ENCODE measurements around the gene CSTF1.

Gene CSTF1

DNA sequence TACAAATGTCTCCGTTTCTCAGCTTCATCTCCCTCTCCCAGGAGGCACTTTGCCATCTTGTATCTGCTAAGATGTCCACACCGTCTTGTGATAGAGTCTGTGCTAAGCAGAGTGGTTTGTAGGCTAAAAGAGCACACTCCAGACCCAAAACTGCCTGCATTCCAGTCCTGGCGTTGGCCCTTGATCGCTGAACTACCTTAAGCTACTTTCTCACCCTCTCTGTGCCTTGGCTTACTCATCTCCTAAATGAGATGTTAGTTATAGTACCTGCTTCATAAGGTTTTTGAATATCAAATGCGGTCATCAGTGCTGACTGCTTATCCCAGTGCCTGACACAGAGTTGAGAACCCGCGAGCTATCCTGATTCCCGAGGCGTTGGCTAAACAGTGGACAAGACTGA is 33.6 kb downstream of the CSTF1 start:
- Histone ChIP-seq H3K27me3 (ENCODE audit: control insufficient read depth, low read length) (no peaks in the 10 kb centered on the region; the same call in 1 of the 2 replicates), H3K79me2 (ENCODE audit: control insufficient read depth, low read length) (no peaks in the 10 kb centered on the region), H3F3A (ENCODE audit: control insufficient read depth, insufficient read depth) (no peaks in the 10 kb centered on the region), H3K36me3 (ENCODE audit: control insufficient read depth, low read length) (no peaks in the 10 kb centered on the region), H4K20me1 (ENCODE audit: control insufficient read depth, insufficient read depth, low read depth, low read length) (no peaks in the 10 kb centered on the region), H3K4me2 (ENCODE audit: low read length) (no peak overlapping the region), H3K9me2 (replicated peaks; ENCODE audit: control insufficient read depth, low read length) (no peaks in the 10 kb centered on the region), H3K4me1 (ENCODE audit: control insufficient read depth, low read length) (peaks cover 29% of the 10 kb centered on the region), H3K9me3 (ENCODE audit: control insufficient read depth, insufficient read depth, low read length) (no peaks in the 10 kb centered on the region), H3K27ac (ENCODE audit: low read depth, low read length) (no peak overlapping the region), H3K4me3 (ENCODE audit: low read length) (no peak overlapping the region)
- TF ChIP-seq, protein P1, sequence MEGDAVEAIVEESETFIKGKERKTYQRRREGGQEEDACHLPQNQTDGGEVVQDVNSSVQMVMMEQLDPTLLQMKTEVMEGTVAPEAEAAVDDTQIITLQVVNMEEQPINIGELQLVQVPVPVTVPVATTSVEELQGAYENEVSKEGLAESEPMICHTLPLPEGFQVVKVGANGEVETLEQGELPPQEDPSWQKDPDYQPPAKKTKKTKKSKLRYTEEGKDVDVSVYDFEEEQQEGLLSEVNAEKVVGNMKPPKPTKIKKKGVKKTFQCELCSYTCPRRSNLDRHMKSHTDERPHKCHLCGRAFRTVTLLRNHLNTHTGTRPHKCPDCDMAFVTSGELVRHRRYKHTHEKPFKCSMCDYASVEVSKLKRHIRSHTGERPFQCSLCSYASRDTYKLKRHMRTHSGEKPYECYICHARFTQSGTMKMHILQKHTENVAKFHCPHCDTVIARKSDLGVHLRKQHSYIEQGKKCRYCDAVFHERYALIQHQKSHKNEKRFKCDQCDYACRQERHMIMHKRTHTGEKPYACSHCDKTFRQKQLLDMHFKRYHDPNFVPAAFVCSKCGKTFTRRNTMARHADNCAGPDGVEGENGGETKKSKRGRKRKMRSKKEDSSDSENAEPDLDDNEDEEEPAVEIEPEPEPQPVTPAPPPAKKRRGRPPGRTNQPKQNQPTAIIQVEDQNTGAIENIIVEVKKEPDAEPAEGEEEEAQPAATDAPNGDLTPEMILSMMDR (IDR thresholded peaks at IDR 0.05; ENCODE audit: low read depth, low read length, poor library complexity, severe bottlenecking) = no peak
- no peak for TF ChIP-seq EZH2phosphoT487 (IDR thresholded peaks at IDR 0.05; ENCODE audit: borderline replicate concordance, low read length)

DNA sequence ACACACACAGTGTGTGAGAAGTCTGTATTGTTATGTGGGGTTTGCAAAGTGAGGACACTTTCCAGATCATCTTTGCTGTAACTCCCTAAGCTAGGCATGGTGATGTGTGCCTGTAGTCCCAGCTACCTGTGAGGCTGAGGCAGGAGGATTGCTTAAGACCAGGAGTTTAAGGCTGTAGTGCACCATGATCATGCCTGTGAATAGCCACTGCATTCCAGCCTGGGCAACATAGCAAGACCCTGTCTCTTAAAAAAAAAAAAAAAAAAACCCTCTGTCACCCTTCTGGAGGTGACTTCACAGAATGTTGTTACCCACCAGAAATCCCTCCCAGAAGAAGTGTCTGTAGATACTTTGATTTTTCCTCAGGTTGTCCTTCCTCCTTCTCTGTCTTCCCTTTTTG is 34.5 kb downstream of the CSTF1 start:
- H3K9me3 ChIP-seq (ENCODE audit: control insufficient read depth, insufficient read depth, low read length) = no peaks in the 10 kb centered on the region
- H3K4me3 ChIP-seq (ENCODE audit: low read length) = no peak overlapping the region
- TF ChIP-seq EZH2phosphoT487 (IDR thresholded peaks at IDR 0.05; ENCODE audit: borderline replicate concordance, low read length) = no peak
- TF ChIP-seq, protein P1 (IDR thresholded peaks at IDR 0.05; ENCODE audit: low read depth, low read length, poor library complexity, severe bottlenecking) = no peak
- H4K20me1 ChIP-seq (ENCODE audit: control insufficient read depth, insufficient read depth, low read depth, low read length) = no peaks in the 10 kb centered on the region
- H3K79me2 ChIP-seq (ENCODE audit: control insufficient read depth, low read length) = no peaks in the 10 kb centered on the region
- peaks cover 29% of the 10 kb centered on the region for H3K4me1 ChIP-seq (ENCODE audit: control insufficient read depth, low read length)
- no peak overlapping the region for H3K27ac ChIP-seq (ENCODE audit: low read depth, low read length)
- no peaks in the 10 kb centered on the region; the same call in 1 of the 2 replicates for H3K27me3 ChIP-seq (ENCODE audit: control insufficient read depth, low read length)
- H3K9me2 ChIP-seq (replicated peaks; ENCODE audit: control insufficient read depth, low read length) = no peaks in the 10 kb centered on the region
- no peak overlapping the region for H3K4me2 ChIP-seq (ENCODE audit: low read length)
- no peaks in the 10 kb centered on the region for H3K36me3 ChIP-seq (ENCODE audit: control insufficient read depth, low read length)
- no peaks in the 10 kb centered on the region for H3F3A ChIP-seq (ENCODE audit: control insufficient read depth, insufficient read depth)

DNA sequence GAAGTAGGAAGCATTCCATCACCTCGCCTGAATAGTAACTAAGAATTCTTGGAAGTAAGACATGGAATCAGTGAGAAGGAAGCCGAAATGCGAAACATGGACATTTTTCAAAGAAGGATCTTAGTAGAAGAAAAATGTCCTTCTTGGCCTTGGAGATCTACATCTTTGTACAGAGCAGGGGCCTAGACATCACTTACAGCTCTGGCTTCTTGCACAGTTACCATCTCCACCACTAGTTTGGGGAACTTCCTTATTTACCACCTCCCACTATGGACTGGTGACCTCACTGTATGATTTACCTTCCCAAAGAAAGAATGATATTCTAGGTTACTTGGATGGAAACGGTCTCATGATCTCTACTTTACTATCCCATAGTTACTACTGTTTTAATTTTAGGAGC is 35.4 kb downstream of the CSTF1 start:
- H3F3A ChIP-seq (ENCODE audit: control insufficient read depth, insufficient read depth) = no peaks in the 10 kb centered on the region
- no peaks in the 10 kb centered on the region for H3K36me3 ChIP-seq (ENCODE audit: control insufficient read depth, low read length)
- no peak overlapping the region for H3K27ac ChIP-seq (ENCODE audit: low read depth, low read length)
- TF ChIP-seq, protein P1 (IDR thresholded peaks at IDR 0.05; ENCODE audit: low read depth, low read length, poor library complexity, severe bottlenecking) = no peak
- TF ChIP-seq EZH2phosphoT487 (IDR thresholded peaks at IDR 0.05; ENCODE audit: borderline replicate concordance, low read length) = no peak
- no peak overlapping the region for H3K4me3 ChIP-seq (ENCODE audit: low read length)
- H4K20me1 ChIP-seq (ENCODE audit: control insufficient read depth, insufficient read depth, low read depth, low read length) = no peaks in the 10 kb centered on the region
- H3K9me3 ChIP-seq (ENCODE audit: control insufficient read depth, insufficient read depth, low read length) = no peaks in the 10 kb centered on the region
- H3K79me2 ChIP-seq (ENCODE audit: control insufficient read depth, low read length) = no peaks in the 10 kb centered on the region
- H3K27me3 ChIP-seq (ENCODE audit: control insufficient read depth, low read length) = no peaks in the 10 kb centered on the region; the same call in 1 of the 2 replicates
- H3K4me1 ChIP-seq (ENCODE audit: control insufficient read depth, low read length) = peaks cover 29% of the 10 kb centered on the region
- no peaks in the 10 kb centered on the region for H3K9me2 ChIP-seq (replicated peaks; ENCODE audit: control insufficient read depth, low read length)
- no peak overlapping the region for H3K4me2 ChIP-seq (ENCODE audit: low read length)

Measured in DOHH2 (cell line).